A673 (cell line): ENCODE data around the gene NBEA.

Experiments used
- CTCF ChIP-seq: fragments of 300-800, 200-600 bp; sonication (generic); conservative IDR thresholded peaks from 2 replicates; pipeline ENCODE4 v1.5.1; 2017; ENCODE audit warnings: low read depth, mild to moderate bottlenecking, antibody characterized with exemption, low read length, moderate library complexity, mixed read lengths
- EZH2 ChIP-seq: fragments of 200-600 bp; sonication (generic); IDR thresholded peaks from 2 replicates; pipeline ENCODE4 v1.6.1; 2017; ENCODE audit warnings: borderline replicate concordance, low read depth, mild to moderate bottlenecking, mixed read lengths, antibody characterized with exemption, low read length; ENCODE audit not compliant: poor library complexity, severe bottlenecking

- TF ChIP-seq EZH2 (no peak), CTCF (no peak)
Measured at GRCh38 chr13:34899888-34900287, 42.2 kb upstream of the NBEA start.
